NAMALWA (cell line): Measurements from ENCODE around the gene PTPRN2.
"Not testable (repeated sequence)": the region's sequence is repeated elsewhere in the genome, so short reads cannot be mapped to it uniquely, and the experiment has no call there.

Source experiments
- DNase-seq: peaks from one replicate; pipeline ENCODE4 v3.0.0-alpha.2; 2015; ENCODE audit warnings: low spot score

PTPRN2 gene

GRCh38 chr7:157926521-157927150 is 661.0 kb downstream of the PTPRN2 start:
- no peak for DNase-seq

- DNase-seq = no peak
Measured at GRCh38 chr7:157926107-157926506, 661.5 kb downstream of the PTPRN2 start.

- no peak for DNase-seq
Measured at GRCh38 chr7:157925383-157925875, 662.2 kb downstream of the PTPRN2 start.

- no peak for DNase-seq
Measured at GRCh38 chr7:157923903-157924630, 663.6 kb downstream of the PTPRN2 start.

- no peak for DNase-seq
Measured at GRCh38 chr7:157922576-157922975, 665.0 kb downstream of the PTPRN2 start.

- no peak for DNase-seq
Measured at GRCh38 chr7:157918326-157919080, 669.1 kb downstream of the PTPRN2 start.

- DNase-seq = no peak
Measured at GRCh38 chr7:157916946-157917640, 670.5 kb downstream of the PTPRN2 start.

GRCh38 chr7:157910446-157910845 is 677.2 kb downstream of the PTPRN2 start:
- DNase-seq = no peak

GRCh38 chr7:157910045-157910444 is 677.6 kb downstream of the PTPRN2 start:
- not testable (repeated sequence) for DNase-seq

- no peak for DNase-seq
Measured at GRCh38 chr7:157909370-157909769, 678.3 kb downstream of the PTPRN2 start.

GRCh38 chr7:157908006-157908782 is 679.4 kb downstream of the PTPRN2 start:
- no peak for DNase-seq

GRCh38 chr7:157907091-157907490 is 680.5 kb downstream of the PTPRN2 start:
- DNase-seq = no peak

- DNase-seq = no peak
Measured at GRCh38 chr7:157906583-157906982, 681.0 kb downstream of the PTPRN2 start.

GRCh38 chr7:157905651-157906461 is 681.8 kb downstream of the PTPRN2 start:
- no peak for DNase-seq

GRCh38 chr7:157904866-157905570 is 682.6 kb downstream of the PTPRN2 start:
- no peak for DNase-seq

GRCh38 chr7:157904211-157904865 is 683.3 kb downstream of the PTPRN2 start:
- no peak for DNase-seq

- no peak for DNase-seq
Measured at GRCh38 chr7:157903710-157904109, 683.9 kb downstream of the PTPRN2 start.

- no peak for DNase-seq
Measured at GRCh38 chr7:157903296-157903695, 684.3 kb downstream of the PTPRN2 start.
